ENCODE measurements around the gene ALDOB.
A peak's percentile ranks its signal among the peaks of the same experiment; 100 is the strongest.
"Not testable (repeated sequence)": the region's sequence is repeated elsewhere in the genome, so short reads cannot be mapped to it uniquely, and the experiment has no call there.

ALDOB gene

GRCh38 chr9:101384873-101385536 lies 50.6 kb downstream of the ALDOB start, which contains the start of gene BAAT:
TSS of gene BAAT (minus strand) at chr9:101385006. CDS start at chr9:101371404, 13,602 bp downstream.
- not testable (repeated sequence) for TF ChIP-seq EP300 (IDR thresholded peaks at IDR 0.05; ENCODE audit: borderline replicate concordance); RAD21 (IDR thresholded peaks at IDR 0.05; ENCODE audit: low read depth); EGR1 (IDR thresholded peaks at IDR 0.05)

- no peak for TF ChIP-seq EP300 (IDR thresholded peaks at IDR 0.05; ENCODE audit: borderline replicate concordance)
- TF ChIP-seq CEBPB (IDR thresholded peaks at IDR 0.05): no peak
- no peak for TF ChIP-seq TEAD4 (IDR thresholded peaks at IDR 0.05)
- TF ChIP-seq NFIC (IDR thresholded peaks at IDR 0.05): no peak
- TF ChIP-seq MAX (IDR thresholded peaks at IDR 0.05): no peak
- no peak for TF ChIP-seq ZBTB7A (IDR thresholded peaks at IDR 0.05; ENCODE audit: low read depth)
- TF ChIP-seq TAF1 (IDR thresholded peaks at IDR 0.05; ENCODE audit: low read depth): no peak
- TF ChIP-seq RAD21 (IDR thresholded peaks at IDR 0.05; ENCODE audit: low read depth): no peak
- TF ChIP-seq EGR1 (IDR thresholded peaks at IDR 0.05): no peak
- no peak for TF ChIP-seq REST (IDR thresholded peaks at IDR 0.05; ENCODE audit: low read depth)
Observed at GRCh38 chr9:101383361-101383760, 52.2 kb downstream of the ALDOB start.

- TF ChIP-seq MAX (IDR thresholded peaks at IDR 0.05) (no peak), TCF12 (IDR thresholded peaks at IDR 0.05; ENCODE audit: low read depth) (no peak), USF1 (IDR thresholded peaks at IDR 0.05) (peak; percentile 70), CEBPB (IDR thresholded peaks at IDR 0.05) (no peak), TAF1 (IDR thresholded peaks at IDR 0.05; ENCODE audit: low read depth) (no peak), TEAD4 (IDR thresholded peaks at IDR 0.05) (no peak), REST (IDR thresholded peaks at IDR 0.05; ENCODE audit: low read depth) (no peak), FOXM1 (IDR thresholded peaks at IDR 0.05; ENCODE audit: borderline replicate concordance, low read depth) (no peak)
Observed at GRCh38 chr9:101381833-101382342, 53.7 kb downstream of the ALDOB start.

GRCh38 chr9:101381118-101381517 lies 54.5 kb downstream of the ALDOB start:
- TF ChIP-seq CREB1 (IDR thresholded peaks at IDR 0.05; ENCODE audit: low read depth): no peak
- TF ChIP-seq FOXM1 (IDR thresholded peaks at IDR 0.05; ENCODE audit: borderline replicate concordance, low read depth): no peak
- TF ChIP-seq TEAD4 (IDR thresholded peaks at IDR 0.05): no peak
- TF ChIP-seq EGR1 (IDR thresholded peaks at IDR 0.05): no peak
- TF ChIP-seq EP300 (IDR thresholded peaks at IDR 0.05; ENCODE audit: borderline replicate concordance): no peak
- no peak for TF ChIP-seq CEBPB (IDR thresholded peaks at IDR 0.05)
- TF ChIP-seq NFIC (IDR thresholded peaks at IDR 0.05): no peak
- no peak for TF ChIP-seq TAF1 (IDR thresholded peaks at IDR 0.05; ENCODE audit: low read depth)
- TF ChIP-seq MAX (IDR thresholded peaks at IDR 0.05): no peak
- TF ChIP-seq YY1 (IDR thresholded peaks at IDR 0.05; ENCODE audit: low read depth): no peak
- no peak for TF ChIP-seq REST (IDR thresholded peaks at IDR 0.05; ENCODE audit: low read depth)
- no peak for TF ChIP-seq USF1 (IDR thresholded peaks at IDR 0.05)
- TF ChIP-seq RAD21 (IDR thresholded peaks at IDR 0.05; ENCODE audit: low read depth): no peak
- TF ChIP-seq ZBTB7A (IDR thresholded peaks at IDR 0.05; ENCODE audit: low read depth): no peak
- no peak for TF ChIP-seq TCF12 (IDR thresholded peaks at IDR 0.05; ENCODE audit: low read depth)

All from Ishikawa (cell line).